GM12891 (cell line): ENCODE measurements around the gene MYO7B.

Experiments used
- POLR2A ChIP-seq: IDR thresholded peaks from 2 replicates; pipeline ENCODE4 v1.6.1; 2011; ENCODE audit warnings: low read depth, low read length, control low read depth
- POLR2AphosphoS5 ChIP-seq: IDR thresholded peaks from 2 replicates; pipeline ENCODE4 v1.6.1; 2011; ENCODE audit warnings: low read depth, low read length, control low read depth
- TAF1 ChIP-seq: IDR thresholded peaks from 2 replicates; pipeline ENCODE4 v1.6.1; 2011; ENCODE audit warnings: low read depth, low read length, control low read depth

GRCh38 chr2:127485694-127486071, 49.8 kb upstream of the MYO7B start:
- TF ChIP-seq POLR2AphosphoS5 (no peak), POLR2A (no peak), TAF1 (no peak)
